Epithelial cell of alveolus of lung (primary cell): ENCODE data around the gene MAPK14. TPM values are rescaled to one million over a fixed set of nuclear protein-coding genes. Genes with fewer than 3 reads are reported as not detected.

ENCODE experiments used
- total RNA-seq: library from RNA; depleted of rRNA; stranded (reverse); fragments of >200 nt; gene quantifications from 2 replicates; pipeline ENCODE4 v1.2.1, GENCODE V29; 2015

MAPK14 gene
- total RNA-seq, result 38.9 and 64.9 TPM in 2 replicates

GRCh38 chr6:36027501-36028087 lies at the start of gene MAPK14:
Gene MAPK14 (plus strand): TSS chr6:36027808. CDS start chr6:36028158, 350 bp downstream.

GRCh38 chr6:36023996-36024795 lies 3.4 kb upstream of the MAPK14 start, which contains the start of gene SLC26A8:
Gene SLC26A8 (minus strand): TSS chr6:36024641. CDS start chr6:36019707, 4,934 bp downstream.

GRCh38 chr6:36129941-36130666 lies 102.5 kb downstream of the MAPK14 start, which contains the start of gene MAPK13:
Gene MAPK13 (plus strand): TSS chr6:36130513. CDS start chr6:36130583, 70 bp downstream.

Other genes with a start within 250 kb of the MAPK14 start
- gene CLPSL1, start 246.8 kb upstream of the MAPK14 start, total RNA-seq, result not detected in 2 replicates
- gene CLPS, start 230.5 kb upstream of the MAPK14 start, total RNA-seq, result not detected in 2 replicates
- gene LHFPL5, start 222.5 kb upstream of the MAPK14 start, total RNA-seq, result not detected in 2 replicates
- gene SRPK1, start 106.7 kb upstream of the MAPK14 start, total RNA-seq, result 51.3 and 57.2 TPM in 2 replicates
- gene SLC26A8, start 3.2 kb upstream of the MAPK14 start, total RNA-seq, result not detected in 2 replicates
- 5.7 and 23.0 TPM in 2 replicates for gene MAPK13, start 102.7 kb downstream of the MAPK14 start, total RNA-seq
- gene BRPF3, start 168.9 kb downstream of the MAPK14 start, total RNA-seq, result 9.4 and 15.6 TPM in 2 replicates
- gene PNPLA1, start 242.3 kb downstream of the MAPK14 start, total RNA-seq, result not detected in 2 replicates